Measurements from ENCODE around the gene AGBL1.

DNA sequence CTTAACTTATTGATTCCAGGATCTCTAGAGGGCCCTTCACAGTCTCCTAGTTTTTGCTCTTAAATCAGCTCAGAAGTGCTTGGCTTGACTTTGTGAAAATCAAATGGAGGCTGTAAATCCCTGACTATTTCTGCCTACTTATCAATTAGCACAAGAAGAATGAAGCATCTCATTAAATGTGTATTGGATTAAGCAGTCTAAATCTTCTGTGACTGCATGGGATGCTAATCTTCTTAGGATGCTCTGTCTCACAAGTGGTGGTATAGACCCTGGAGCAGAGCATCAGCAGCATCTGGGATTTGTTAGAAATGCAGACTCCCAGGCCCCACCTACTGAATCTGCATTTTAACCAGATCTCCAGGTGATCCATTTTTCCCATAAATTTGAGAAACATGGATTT, 488.7 kb downstream of the AGBL1 start:
- TF ChIP-seq, protein P1, sequence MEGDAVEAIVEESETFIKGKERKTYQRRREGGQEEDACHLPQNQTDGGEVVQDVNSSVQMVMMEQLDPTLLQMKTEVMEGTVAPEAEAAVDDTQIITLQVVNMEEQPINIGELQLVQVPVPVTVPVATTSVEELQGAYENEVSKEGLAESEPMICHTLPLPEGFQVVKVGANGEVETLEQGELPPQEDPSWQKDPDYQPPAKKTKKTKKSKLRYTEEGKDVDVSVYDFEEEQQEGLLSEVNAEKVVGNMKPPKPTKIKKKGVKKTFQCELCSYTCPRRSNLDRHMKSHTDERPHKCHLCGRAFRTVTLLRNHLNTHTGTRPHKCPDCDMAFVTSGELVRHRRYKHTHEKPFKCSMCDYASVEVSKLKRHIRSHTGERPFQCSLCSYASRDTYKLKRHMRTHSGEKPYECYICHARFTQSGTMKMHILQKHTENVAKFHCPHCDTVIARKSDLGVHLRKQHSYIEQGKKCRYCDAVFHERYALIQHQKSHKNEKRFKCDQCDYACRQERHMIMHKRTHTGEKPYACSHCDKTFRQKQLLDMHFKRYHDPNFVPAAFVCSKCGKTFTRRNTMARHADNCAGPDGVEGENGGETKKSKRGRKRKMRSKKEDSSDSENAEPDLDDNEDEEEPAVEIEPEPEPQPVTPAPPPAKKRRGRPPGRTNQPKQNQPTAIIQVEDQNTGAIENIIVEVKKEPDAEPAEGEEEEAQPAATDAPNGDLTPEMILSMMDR (conservative IDR thresholded peaks at IDR 0.05; ENCODE audit: low read depth in 2 of 2), result no peak
- TF ChIP-seq POLR2AphosphoS5 (IDR thresholded peaks at IDR 0.05; ENCODE audit: low read depth) (no peak), CREB1 (CRISPR knock-in tag; IDR thresholded peaks at IDR 0.05; ENCODE audit: low read depth) (no peak), NANOG (IDR thresholded peaks at IDR 0.05; ENCODE audit: borderline replicate concordance) (no peak), EZH2phosphoT487 (IDR thresholded peaks at IDR 0.05; ENCODE audit: unreplicated experiment) (no peak), EZH2 (IDR thresholded peaks at IDR 0.05; ENCODE audit: low read depth, unreplicated experiment) (no peak), ZNF331 (CRISPR knock-in tag; IDR thresholded peaks at IDR 0.05; ENCODE audit: low read depth) (no peak)
- TF ChIP-seq, protein P2, sequence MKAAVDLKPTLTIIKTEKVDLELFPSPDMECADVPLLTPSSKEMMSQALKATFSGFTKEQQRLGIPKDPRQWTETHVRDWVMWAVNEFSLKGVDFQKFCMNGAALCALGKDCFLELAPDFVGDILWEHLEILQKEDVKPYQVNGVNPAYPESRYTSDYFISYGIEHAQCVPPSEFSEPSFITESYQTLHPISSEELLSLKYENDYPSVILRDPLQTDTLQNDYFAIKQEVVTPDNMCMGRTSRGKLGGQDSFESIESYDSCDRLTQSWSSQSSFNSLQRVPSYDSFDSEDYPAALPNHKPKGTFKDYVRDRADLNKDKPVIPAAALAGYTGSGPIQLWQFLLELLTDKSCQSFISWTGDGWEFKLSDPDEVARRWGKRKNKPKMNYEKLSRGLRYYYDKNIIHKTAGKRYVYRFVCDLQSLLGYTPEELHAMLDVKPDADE (IDR thresholded peaks at IDR 0.05), result no peak
- TF ChIP-seq, protein P3, sequence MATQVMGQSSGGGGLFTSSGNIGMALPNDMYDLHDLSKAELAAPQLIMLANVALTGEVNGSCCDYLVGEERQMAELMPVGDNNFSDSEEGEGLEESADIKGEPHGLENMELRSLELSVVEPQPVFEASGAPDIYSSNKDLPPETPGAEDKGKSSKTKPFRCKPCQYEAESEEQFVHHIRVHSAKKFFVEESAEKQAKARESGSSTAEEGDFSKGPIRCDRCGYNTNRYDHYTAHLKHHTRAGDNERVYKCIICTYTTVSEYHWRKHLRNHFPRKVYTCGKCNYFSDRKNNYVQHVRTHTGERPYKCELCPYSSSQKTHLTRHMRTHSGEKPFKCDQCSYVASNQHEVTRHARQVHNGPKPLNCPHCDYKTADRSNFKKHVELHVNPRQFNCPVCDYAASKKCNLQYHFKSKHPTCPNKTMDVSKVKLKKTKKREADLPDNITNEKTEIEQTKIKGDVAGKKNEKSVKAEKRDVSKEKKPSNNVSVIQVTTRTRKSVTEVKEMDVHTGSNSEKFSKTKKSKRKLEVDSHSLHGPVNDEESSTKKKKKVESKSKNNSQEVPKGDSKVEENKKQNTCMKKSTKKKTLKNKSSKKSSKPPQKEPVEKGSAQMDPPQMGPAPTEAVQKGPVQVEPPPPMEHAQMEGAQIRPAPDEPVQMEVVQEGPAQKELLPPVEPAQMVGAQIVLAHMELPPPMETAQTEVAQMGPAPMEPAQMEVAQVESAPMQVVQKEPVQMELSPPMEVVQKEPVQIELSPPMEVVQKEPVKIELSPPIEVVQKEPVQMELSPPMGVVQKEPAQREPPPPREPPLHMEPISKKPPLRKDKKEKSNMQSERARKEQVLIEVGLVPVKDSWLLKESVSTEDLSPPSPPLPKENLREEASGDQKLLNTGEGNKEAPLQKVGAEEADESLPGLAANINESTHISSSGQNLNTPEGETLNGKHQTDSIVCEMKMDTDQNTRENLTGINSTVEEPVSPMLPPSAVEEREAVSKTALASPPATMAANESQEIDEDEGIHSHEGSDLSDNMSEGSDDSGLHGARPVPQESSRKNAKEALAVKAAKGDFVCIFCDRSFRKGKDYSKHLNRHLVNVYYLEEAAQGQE (IDR thresholded peaks at IDR 0.05; ENCODE audit: unreplicated experiment), result no peak
- TF ChIP-seq, protein P4, sequence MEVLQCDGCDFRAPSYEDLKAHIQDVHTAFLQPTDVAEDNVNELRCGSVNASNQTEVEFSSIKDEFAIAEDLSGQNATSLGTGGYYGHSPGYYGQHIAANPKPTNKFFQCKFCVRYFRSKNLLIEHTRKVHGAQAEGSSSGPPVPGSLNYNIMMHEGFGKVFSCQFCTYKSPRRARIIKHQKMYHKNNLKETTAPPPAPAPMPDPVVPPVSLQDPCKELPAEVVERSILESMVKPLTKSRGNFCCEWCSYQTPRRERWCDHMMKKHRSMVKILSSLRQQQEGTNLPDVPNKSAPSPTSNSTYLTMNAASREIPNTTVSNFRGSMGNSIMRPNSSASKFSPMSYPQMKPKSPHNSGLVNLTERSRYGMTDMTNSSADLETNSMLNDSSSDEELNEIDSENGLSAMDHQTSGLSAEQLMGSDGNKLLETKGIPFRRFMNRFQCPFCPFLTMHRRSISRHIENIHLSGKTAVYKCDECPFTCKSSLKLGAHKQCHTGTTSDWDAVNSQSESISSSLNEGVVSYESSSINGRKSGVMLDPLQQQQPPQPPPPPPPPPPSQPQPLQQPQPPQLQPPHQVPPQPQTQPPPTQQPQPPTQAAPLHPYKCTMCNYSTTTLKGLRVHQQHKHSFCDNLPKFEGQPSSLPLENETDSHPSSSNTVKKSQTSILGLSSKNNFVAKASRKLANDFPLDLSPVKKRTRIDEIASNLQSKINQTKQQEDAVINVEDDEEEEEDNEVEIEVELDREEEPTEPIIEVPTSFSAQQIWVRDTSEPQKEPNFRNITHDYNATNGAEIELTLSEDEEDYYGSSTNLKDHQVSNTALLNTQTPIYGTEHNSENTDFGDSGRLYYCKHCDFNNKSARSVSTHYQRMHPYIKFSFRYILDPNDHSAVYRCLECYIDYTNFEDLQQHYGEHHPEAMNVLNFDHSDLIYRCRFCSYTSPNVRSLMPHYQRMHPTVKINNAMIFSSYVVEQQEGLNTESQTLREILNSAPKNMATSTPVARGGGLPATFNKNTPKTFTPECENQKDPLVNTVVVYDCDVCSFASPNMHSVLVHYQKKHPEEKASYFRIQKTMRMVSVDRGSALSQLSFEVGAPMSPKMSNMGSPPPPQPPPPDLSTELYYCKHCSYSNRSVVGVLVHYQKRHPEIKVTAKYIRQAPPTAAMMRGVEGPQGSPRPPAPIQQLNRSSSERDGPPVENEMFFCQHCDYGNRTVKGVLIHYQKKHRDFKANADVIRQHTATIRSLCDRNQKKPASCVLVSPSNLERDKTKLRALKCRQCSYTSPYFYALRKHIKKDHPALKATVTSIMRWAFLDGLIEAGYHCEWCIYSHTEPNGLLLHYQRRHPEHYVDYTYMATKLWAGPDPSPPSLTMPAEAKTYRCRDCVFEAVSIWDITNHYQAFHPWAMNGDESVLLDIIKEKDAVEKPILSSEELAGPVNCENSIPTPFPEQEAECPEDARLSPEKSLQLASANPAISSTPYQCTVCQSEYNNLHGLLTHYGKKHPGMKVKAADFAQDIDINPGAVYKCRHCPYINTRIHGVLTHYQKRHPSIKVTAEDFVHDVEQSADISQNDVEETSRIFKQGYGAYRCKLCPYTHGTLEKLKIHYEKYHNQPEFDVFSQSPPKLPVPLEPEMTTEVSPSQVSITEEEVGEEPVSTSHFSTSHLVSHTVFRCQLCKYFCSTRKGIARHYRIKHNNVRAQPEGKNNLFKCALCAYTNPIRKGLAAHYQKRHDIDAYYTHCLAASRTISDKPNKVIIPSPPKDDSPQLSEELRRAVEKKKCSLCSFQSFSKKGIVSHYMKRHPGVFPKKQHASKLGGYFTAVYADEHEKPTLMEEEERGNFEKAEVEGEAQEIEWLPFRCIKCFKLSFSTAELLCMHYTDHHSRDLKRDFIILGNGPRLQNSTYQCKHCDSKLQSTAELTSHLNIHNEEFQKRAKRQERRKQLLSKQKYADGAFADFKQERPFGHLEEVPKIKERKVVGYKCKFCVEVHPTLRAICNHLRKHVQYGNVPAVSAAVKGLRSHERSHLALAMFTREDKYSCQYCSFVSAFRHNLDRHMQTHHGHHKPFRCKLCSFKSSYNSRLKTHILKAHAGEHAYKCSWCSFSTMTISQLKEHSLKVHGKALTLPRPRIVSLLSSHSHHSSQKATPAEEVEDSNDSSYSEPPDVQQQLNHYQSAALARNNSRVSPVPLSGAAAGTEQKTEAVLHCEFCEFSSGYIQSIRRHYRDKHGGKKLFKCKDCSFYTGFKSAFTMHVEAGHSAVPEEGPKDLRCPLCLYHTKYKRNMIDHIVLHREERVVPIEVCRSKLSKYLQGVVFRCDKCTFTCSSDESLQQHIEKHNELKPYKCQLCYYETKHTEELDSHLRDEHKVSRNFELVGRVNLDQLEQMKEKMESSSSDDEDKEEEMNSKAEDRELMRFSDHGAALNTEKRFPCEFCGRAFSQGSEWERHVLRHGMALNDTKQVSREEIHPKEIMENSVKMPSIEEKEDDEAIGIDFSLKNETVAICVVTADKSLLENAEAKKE (CRISPR knock-in tag; IDR thresholded peaks at IDR 0.05), result no peak

All from GM23338 (cell line).